HEK293 (cell line): ENCODE data around the gene KRTAP22-1.

Experiments
- CTCF ChIA-PET: fragments of 350-600 bp; formaldehyde crosslinking; extraction: SDS; loops from one replicate; lab custom pipeline; 2021; ENCODE audit warnings: antibody characterized with exemption; lab: Yijun Ruan, JAX
- POLR2A ChIA-PET: fragments of 300-600 bp; formaldehyde crosslinking; extraction: SDS; loops from one replicate; lab custom pipeline; 2020; ENCODE audit warnings: antibody characterized with exemption, inconsistent platforms; lab: Yijun Ruan, JAX
- H3K27ac ChIP-seq: fragments of 200-500 bp; sonication (Bioruptor generic); 2 replicates; pipeline ENCODE4 v1.5.1; 2014; ENCODE audit warnings: low read depth, low read length, control low read depth, inconsistent platforms; ENCODE audit errors: extremely low read depth
- H3K36me3 ChIP-seq, 2 experiments: fragments of 200-500 bp in 1 of 2; sonication (Bioruptor generic) in 1 of 2; 1 replicate in 1 of 2; 2 replicates in 1 of 2; pipeline ENCODE4 v1.5.1; 2014 to 2017; ENCODE audit warnings: inconsistent platforms in 2 of 2, low read length in 2 of 2; ENCODE audit not compliant: control insufficient read depth in 2 of 2, insufficient read depth in 1 of 2
- H3K4me1 ChIP-seq: fragments of 200-500 bp; sonication (Bioruptor generic); 2 replicates; pipeline ENCODE4 v1.5.1; 2014; ENCODE audit warnings: mild to moderate bottlenecking, low read length, inconsistent platforms; ENCODE audit not compliant: control insufficient read depth, insufficient read depth
- H3K4me3 ChIP-seq: 2 replicates; pipeline ENCODE4 v1.5.1; 2011; ENCODE audit warnings: low read depth, mild to moderate bottlenecking, control low read depth, low read length, moderate library complexity
- H3K9me3 ChIP-seq: fragments of 200-500 bp; sonication (Bioruptor generic); 2 replicates; pipeline ENCODE4 v1.5.1; 2014; ENCODE audit warnings: low read depth, low read length, inconsistent platforms; ENCODE audit not compliant: control insufficient read depth, insufficient read depth
- HIC1 ChIP-seq: fragments of 450-650 bp; formaldehyde crosslinking; IDR thresholded peaks from 2 replicates; pipeline ENCODE4 v1.5.1; 2016; ENCODE audit warnings: missing biosample characterization, missing genetic modification characterization
- KLF8 ChIP-seq: fragments of 450-650 bp; formaldehyde crosslinking; IDR thresholded peaks from 2 replicates; pipeline ENCODE4 v1.5.1; 2016; ENCODE audit warnings: missing biosample characterization, missing genetic modification characterization
- MEIS1 ChIP-seq: sonication (generic); formaldehyde crosslinking; IDR thresholded peaks from 2 replicates; pipeline ENCODE4 v1.8.1; 2022; ENCODE audit warnings: missing genetic modification reagents, mild to moderate bottlenecking, borderline replicate concordance
- PRDM10 ChIP-seq: fragments of 450-650 bp; formaldehyde crosslinking; IDR thresholded peaks from 2 replicates; pipeline ENCODE4 v1.5.1; 2016; ENCODE audit warnings: missing biosample characterization, missing genetic modification characterization
- RBAK ChIP-seq: fragments of 450-650 bp; formaldehyde crosslinking; IDR thresholded peaks from 2 replicates; pipeline ENCODE4 v1.5.1; 2016; ENCODE audit warnings: missing biosample characterization, missing genetic modification characterization
- SCRT1 ChIP-seq: fragments of 450-650 bp; formaldehyde crosslinking; IDR thresholded peaks from 2 replicates; pipeline ENCODE4 v1.5.1; 2016; ENCODE audit warnings: missing biosample characterization, missing genetic modification characterization, borderline replicate concordance
- ZNF184 ChIP-seq: fragments of 450-650 bp; IDR thresholded peaks from 2 replicates; pipeline ENCODE4 v1.5.1; 2018; ENCODE audit warnings: missing biosample characterization, mild to moderate bottlenecking, missing genetic modification characterization
- ZNF211 ChIP-seq: fragments of 450-650 bp; formaldehyde crosslinking; IDR thresholded peaks from 2 replicates; pipeline ENCODE4 v1.5.1; 2016; ENCODE audit warnings: low read depth, missing biosample characterization, missing genetic modification characterization
- ZNF274 ChIP-seq, 2 experiments: fragments of 200-500 bp in 1 of 2; fragments of 450-650 bp in 1 of 2; sonication (Bioruptor generic) in 1 of 2; formaldehyde crosslinking in 1 of 2; IDR thresholded peaks; 2 replicates each; pipeline versions ENCODE4 v1.5.1 to v1.6.1; 2014 to 2016; ENCODE audit warnings: borderline replicate concordance in 1 of 2, inconsistent platforms in 1 of 2, low read length in 1 of 2, missing biosample characterization in 1 of 2, missing genetic modification characterization in 1 of 2
- ZNF350 ChIP-seq: fragments of 450-650 bp; formaldehyde crosslinking; IDR thresholded peaks from 2 replicates; pipeline ENCODE4 v1.5.0; 2017; ENCODE audit warnings: missing biosample characterization, mild to moderate bottlenecking, missing genetic modification characterization
- ZNF362 ChIP-seq: fragments of 450-650 bp; formaldehyde crosslinking; IDR thresholded peaks from 2 replicates; pipeline ENCODE4 v1.5.1; 2016; ENCODE audit warnings: missing biosample characterization, missing genetic modification characterization
- ZNF394 ChIP-seq: fragments of 450-650 bp; formaldehyde crosslinking; IDR thresholded peaks from 2 replicates; pipeline ENCODE4 v1.5.1; 2016; ENCODE audit warnings: missing biosample characterization, missing genetic modification characterization, mild to moderate bottlenecking, moderate library complexity, borderline replicate concordance
- ZNF518A ChIP-seq: fragments of 450-650 bp; formaldehyde crosslinking; conservative IDR thresholded peaks from 2 replicates; pipeline ENCODE4 v1.5.1; 2016; ENCODE audit warnings: low read depth, missing biosample characterization, missing genetic modification characterization
- ZNF549 ChIP-seq: fragments of 450-650 bp; IDR thresholded peaks from 2 replicates; pipeline ENCODE4 v1.5.1; 2018; ENCODE audit warnings: missing biosample characterization, missing genetic modification characterization, mild to moderate bottlenecking, inconsistent platforms, moderate library complexity
- ZNF555 ChIP-seq: fragments of 450-650 bp; formaldehyde crosslinking; conservative IDR thresholded peaks from 2 replicates; pipeline ENCODE4 v1.5.1; 2017; ENCODE audit warnings: missing biosample characterization, mild to moderate bottlenecking, missing genetic modification characterization, inconsistent platforms
- ZNF600 ChIP-seq: fragments of 450-650 bp; formaldehyde crosslinking; IDR thresholded peaks from 2 replicates; pipeline ENCODE4 v1.5.1; 2016; ENCODE audit warnings: missing biosample characterization, missing genetic modification characterization
- ZNF623 ChIP-seq: fragments of 450-650 bp; formaldehyde crosslinking; IDR thresholded peaks from 2 replicates; pipeline ENCODE4 v1.5.1; 2016; ENCODE audit warnings: missing biosample characterization, missing genetic modification characterization
- ZNF776 ChIP-seq: fragments of 450-650 bp; formaldehyde crosslinking; IDR thresholded peaks from 2 replicates; pipeline ENCODE4 v1.5.0; 2017; ENCODE audit warnings: missing biosample characterization, missing genetic modification characterization, borderline replicate concordance
- ZSCAN30 ChIP-seq: fragments of 450-650 bp; IDR thresholded peaks from 2 replicates; pipeline ENCODE4 v1.5.1; 2018; ENCODE audit warnings: missing biosample characterization, mild to moderate bottlenecking, missing genetic modification characterization, moderate library complexity

KRTAP22-1 gene

GRCh38 chr21:30590297-30590696 is 10.6 kb upstream of the KRTAP22-1 start, which contains the start of gene KRTAP22-2 (continued):
- TF ChIP-seq ZNF518A (tag by site-specific recombination) (no peak), ZNF549 (tag by site-specific recombination) (no peak), ZNF184 (tag by site-specific recombination) (no peak), ZNF600 (tag by site-specific recombination) (no peak)

- no peak within 1 kb of the TSS for H3K27ac ChIP-seq
- TF ChIP-seq ZNF350 (tag by site-specific recombination) (no peak), ZNF623 (tag by site-specific recombination) (no peak), ZNF274 (IDR thresholded peaks at IDR 0.05; ENCODE audit: low read length) (no peak), ZNF274 (tag by site-specific recombination; IDR thresholded peaks at IDR 0.05; ENCODE audit: borderline replicate concordance) (no peak), SCRT1 (tag by site-specific recombination) (no peak), KLF8 (tag by site-specific recombination) (no peak)
- ChIA-PET POLR2A (no interaction called here), CTCF (no interaction called here)
- no peaks in the 10 kb centered on the region for H3K9me3 ChIP-seq
- no peak within 1 kb of the TSS for H3K4me3 ChIP-seq
- no peaks in the 10 kb centered on the region for H3K36me3 ChIP-seq
- H3K4me1 ChIP-seq = no peaks in the 10 kb centered on the region
Measured at GRCh38 chr21:30592140-30592539, 8.7 kb upstream of the KRTAP22-1 start, which contains the start of gene KRTAP6-3. KRTAP6-3 (plus strand) TSS chr21:30592440; CDS start chr21:30592446, 6 bp downstream.

- ChIA-PET POLR2A (no interaction called here), CTCF (no interaction called here)
Measured at GRCh38 chr21:30598802-30599201, 2.1 kb upstream of the KRTAP22-1 start, which contains the start of gene KRTAP6-2. KRTAP6-2 (minus strand) TSS chr21:30598902; CDS start chr21:30598874, 28 bp downstream.

More at GRCh38 chr21:30598802-30599201, 2.1 kb upstream of the KRTAP22-1 start, which contains the start of gene KRTAP6-2:
- H3K36me3 ChIP-seq = no peaks in the 10 kb centered on the region
- TF ChIP-seq ZNF362 (tag by site-specific recombination) = no peak
- no peak for TF ChIP-seq MEIS1 (CRISPR knock-in tag)
- no peak for TF ChIP-seq PRDM10 (tag by site-specific recombination)
- no peak for TF ChIP-seq ZNF394
- no peak for TF ChIP-seq ZNF555 (tag by site-specific recombination)
- TF ChIP-seq ZNF776 (tag by site-specific recombination) = no peak
- no peak for TF ChIP-seq ZNF211 (tag by site-specific recombination)
- no peak for TF ChIP-seq HIC1 (tag by site-specific recombination)
- TF ChIP-seq RBAK (tag by site-specific recombination) = no peak
- no peak for TF ChIP-seq ZSCAN30 (tag by site-specific recombination)
- H3K27ac ChIP-seq = no peak within 1 kb of the TSS
- no peak within 1 kb of the TSS for H3K4me3 ChIP-seq
- H3K4me1 ChIP-seq = no peaks in the 10 kb centered on the region
- H3K9me3 ChIP-seq = no peaks in the 10 kb centered on the region
